ENCODE results near the gene PNPLA6.

- TF ChIP-seq CTCF (IDR thresholded peaks at IDR 0.05) (no peak), POLR2A (IDR thresholded peaks at IDR 0.05) (no peak), POLR2AphosphoS5 (IDR thresholded peaks at IDR 0.05) (no peak)
Observed at GRCh38 chr19:7504684-7505083, 30.8 kb upstream of the PNPLA6 start.
